Activated T-cell treated with anti-CD3 and anti-CD28 coated beads for 4 hours (primary cell): ENCODE measurements around the gene CNTNAP2.
"Not testable (repeated sequence)": the region's sequence is repeated elsewhere in the genome, so short reads cannot be mapped to it uniquely, and the experiment has no call there.

Experiments
- DNase-seq: peaks from one replicate; pipeline ENCODE4 v3.0.0-alpha.2; 2020

The CNTNAP2 gene

DNA sequence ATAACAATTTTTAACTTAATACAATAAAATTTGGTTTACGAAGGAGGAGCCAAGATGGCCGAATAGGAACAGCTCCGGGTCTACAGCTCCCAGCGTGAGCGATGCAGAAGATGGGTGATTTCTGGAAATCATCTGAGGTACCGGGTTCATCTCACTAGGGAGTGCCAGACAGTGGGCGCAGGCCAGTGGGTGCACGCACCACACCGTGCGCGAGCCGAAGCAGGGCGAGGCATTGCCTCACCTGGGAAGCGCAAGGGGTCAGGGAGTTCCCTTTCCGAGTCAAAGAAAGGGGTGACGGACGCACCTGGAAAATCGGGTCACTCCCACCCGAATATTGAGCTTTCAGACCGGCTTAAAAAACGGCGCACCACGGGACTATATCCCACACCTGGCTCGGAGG lies 789.1 kb downstream of the CNTNAP2 start:
- DNase-seq: not testable (repeated sequence)

DNA sequence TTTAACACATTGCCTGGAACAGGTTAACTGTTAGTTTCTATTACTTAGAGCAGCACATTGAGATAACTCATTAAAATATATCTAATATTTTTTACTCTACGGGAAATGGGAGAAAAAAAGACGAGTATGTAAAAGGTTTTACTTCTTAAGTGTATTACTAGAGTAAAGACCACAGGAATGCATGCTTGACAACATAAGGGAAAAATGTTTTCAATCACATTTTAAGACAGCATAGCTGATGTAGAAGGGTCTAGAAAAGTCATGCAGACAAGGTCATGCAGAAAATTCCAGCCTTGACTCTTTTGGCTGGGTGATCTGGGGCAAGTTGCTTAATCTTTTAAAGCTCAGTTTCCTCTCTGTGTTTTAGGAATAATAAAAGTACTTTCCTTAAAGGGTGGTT lies 806.2 kb downstream of the CNTNAP2 start:
- DNase-seq: no peak

DNA sequence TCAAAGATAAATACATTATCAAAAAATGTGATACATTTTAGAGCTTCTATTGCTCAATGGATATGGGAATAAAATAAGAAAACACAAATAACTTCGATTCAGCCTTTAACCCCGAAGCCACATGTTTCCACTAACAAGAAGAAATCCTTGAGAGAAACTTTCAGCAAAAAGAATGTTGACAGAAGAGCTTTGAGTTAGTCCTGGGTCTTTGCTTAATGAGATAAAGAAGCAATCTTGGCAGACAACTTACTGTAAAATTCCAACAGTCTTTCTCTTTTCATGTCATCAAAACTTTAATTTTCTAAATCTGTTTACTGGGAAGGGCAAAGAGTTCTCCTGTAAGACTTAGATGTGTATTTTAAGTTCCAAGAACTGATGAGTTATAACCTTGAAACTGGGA lies 810.2 kb downstream of the CNTNAP2 start:
- no peak for DNase-seq

DNA sequence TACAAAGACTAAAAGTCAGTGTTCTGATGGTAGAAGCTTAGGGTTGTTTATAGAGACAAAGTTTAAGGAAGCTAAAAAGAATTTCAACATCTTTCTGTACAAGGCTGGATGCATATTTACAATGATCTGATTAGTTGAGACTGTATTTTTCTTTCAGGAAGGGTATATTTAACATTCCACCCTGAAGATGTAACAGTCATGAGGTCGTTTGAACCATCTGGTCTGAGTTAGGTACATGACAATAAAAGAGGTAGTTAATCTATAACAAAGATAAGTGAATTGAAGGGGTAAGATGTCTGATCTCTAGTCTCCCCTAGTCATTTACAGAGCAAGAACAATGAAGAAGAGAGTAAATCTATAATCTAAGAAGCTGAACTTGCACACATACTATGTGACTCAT lies 821.2 kb downstream of the CNTNAP2 start:
- DNase-seq: no peak

DNA sequence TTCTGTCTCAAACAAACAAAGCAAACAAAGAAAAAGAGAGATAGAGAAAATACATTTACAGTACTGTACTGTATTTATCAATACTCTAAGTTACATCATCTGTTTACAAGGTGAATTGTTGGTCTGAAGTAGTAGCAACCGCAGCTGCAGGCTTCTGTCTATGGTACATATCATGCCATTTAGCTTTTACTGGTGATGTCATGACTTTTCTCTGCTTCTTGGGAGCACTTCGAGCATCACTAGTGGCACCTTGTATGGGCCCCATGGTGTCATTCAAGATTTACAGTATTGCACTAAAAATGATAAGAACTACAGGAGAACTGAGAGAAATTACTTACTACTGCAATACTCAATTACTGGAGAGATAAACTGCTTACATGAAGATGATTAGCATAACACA lies 826.9 kb downstream of the CNTNAP2 start:
- no peak for DNase-seq

DNA sequence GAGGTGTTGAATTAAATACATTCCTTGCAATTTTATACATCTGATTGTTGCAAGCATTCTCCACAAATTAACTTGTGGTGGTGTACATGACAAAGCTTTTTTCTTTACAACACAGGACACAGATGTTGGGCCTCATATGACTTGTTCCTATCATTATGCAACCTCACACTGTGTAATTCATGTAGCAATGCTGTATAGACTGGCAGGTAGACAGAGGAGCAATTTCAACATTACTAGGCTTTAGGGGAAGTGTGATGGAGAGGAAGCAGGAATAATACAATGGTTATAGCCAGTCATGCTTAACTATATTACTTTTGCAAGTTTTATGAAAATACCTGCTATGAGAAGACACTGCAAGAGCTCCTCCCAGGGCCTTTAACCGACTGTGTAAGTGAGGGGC lies 832.1 kb downstream of the CNTNAP2 start:
- DNase-seq: no peak

DNA sequence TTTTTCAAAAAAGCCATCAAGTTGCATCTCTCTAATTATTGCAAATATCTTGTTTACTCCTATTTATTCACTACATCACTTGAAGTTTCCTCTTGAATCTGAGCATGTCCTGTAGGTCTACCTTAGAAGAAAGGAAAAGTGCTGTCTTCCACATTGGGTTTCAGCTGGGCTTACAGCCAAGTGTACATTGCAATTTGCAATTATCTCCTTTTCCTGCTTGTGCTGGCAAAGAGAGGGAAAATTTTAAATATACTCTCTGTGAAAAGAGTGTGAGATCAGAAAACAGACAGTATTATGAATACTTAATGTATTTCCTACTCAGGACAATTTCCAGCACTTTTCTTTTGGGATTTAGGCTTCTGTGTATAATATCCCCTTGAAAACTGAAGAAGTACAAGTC lies 839.7 kb downstream of the CNTNAP2 start:
- DNase-seq: no peak

DNA sequence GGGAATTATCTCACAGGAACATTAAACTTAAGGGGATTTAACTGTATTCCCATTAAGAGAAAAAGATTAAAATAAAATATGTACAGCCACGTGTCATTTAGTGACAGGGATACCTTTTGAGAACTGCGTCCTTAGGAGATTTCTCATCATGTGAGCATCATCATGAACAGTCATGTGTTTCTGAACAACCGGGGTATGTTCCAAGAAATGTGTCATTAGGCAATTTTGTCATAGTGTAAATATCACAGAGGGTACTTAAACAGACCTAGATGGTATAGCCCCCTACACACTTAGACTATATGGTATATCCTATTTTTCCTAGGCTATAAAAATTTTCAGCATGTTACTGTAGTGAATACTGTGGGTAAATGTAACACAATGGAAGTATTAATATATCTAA lies 840.3 kb downstream of the CNTNAP2 start:
- no peak for DNase-seq

DNA sequence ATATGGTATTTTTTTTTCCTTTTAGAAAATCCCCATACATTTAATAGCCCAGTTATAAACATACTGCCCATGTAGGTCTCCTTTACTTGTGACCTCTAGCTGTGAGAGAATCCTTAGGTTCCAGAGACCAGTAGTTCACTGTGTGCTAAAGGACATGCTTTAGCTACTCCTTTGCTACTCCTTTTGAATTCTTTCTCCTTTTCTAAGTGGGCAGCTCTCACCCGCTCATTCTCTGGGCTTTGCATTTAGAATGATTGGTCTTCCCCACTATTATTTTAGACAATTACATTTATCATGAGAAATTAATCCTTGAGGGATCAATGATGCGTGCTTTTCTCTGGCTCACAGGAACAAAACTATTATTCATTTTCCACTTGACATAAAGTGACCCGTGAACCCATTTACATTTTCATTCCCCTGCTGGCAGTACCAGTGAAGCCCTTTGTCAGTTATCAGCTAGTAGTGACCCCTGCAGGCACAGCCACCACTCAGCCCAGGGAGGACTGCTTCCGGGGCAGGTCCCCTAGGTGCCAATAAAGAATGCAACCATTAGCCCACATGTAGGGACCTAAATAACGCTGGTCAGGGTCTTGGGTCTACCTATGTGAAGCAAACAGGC lies 844.3 kb downstream of the CNTNAP2 start:
- DNase-seq: no peak

DNA sequence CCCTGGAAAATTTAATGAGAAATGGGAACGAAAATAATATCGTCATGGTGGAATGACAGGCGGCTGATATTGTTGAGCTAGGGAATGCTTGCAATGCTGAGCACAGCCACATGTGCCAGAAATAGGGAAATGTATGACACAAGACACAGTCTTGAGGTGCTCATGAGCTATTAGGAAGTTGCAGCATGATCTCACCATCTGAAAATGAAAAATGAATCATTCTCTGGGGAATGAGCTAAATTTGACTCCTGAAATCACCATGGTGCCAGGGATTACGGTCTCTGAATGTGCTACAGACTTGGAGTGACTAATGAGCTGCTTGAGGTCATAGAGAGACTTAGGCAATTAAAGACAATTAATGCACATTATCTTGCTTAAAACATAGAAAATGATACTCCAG lies 845.0 kb downstream of the CNTNAP2 start:
- DNase-seq: no peak

DNA sequence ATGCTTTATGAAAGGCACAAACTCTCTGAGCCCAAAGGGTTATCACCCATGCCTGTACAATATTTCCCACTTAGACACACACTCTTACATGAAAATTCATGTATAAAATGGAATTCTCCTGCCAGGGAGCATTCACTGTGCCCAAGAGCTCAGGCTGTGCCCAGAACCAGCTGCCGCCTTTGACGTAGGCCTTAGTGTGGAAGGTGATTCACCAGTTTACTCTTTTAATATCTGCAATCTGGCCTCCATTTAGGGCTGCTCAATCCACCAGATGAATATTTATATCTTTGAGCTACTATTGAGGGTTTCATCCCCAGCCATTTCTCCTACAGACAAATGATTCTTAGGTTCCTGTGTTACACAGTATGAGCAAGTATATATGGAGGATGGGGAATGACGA lies 849.7 kb downstream of the CNTNAP2 start:
- DNase-seq: no peak

DNA sequence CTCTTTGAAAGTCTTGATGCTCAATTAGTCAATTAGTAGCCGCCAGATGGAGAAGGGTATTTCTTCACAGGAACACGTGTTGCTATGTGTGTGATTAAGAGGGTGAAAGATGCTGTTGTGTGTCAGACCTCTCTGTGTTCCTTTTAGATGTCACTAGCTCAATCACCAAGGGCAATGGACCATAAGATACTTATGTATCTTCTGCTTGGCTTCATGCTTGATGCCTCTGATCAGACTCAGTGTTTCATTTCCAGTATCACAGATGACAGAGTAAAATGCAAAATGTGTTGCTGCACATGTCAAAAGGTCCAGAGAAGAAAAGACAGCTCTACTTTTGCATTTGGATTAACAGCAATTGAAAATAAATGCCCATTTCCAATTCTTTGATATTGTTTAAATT lies 865.9 kb downstream of the CNTNAP2 start:
- DNase-seq: no peak

DNA sequence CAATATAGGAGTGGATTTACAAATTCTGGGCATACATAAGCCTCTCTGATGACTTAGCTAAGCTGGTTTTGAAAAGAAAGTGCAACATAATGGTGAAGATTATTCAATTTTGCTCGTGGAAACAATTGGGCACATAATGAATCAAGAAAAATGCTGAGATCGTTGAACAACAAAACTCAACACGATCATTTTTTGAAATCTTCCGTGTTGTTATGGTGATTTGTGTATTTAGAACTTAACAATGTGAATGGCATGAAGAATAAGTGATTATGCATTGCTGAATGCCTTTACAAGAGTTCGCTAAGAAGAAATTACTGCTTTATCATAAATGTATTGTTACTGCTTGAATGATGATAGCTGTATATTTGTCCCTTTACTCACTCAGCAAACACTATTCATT lies 875.0 kb downstream of the CNTNAP2 start:
- DNase-seq: no peak

DNA sequence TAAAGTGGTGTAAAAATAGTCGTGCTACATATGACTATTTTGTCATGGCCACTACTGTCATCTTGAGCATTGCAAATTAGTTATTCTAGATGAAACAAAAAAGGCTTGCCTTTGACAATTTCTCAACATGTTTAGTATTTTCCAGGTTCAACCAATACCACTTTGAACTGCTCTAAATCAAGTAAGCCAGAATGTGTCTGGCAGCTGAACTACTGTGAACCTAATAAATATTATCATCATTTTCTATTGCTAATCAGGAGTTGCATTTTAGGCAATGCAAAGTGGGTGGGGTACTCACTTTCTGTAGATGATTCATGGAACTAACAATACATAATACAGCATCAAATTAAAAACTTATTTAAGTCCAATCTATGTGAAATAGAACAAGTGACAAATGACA lies 877.2 kb downstream of the CNTNAP2 start:
- DNase-seq: no peak

DNA sequence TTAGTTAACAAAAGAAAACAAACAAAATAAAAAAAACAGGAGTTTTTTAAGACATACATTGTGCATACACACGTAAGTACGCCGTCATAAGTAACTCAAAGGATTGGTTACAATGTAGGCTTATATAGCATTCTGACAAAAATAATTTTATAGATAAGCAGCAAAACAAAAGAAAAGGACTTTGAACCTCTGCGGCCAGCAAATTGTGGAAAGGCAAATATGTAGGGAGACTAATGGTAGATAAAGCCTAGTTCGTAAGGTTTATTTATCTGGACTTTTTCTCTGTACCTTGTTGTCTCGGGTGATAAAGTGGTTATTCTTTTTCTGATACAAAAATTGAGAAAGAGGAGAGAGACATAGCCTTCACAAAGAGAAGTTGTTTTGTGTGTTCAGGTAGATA lies 891.9 kb downstream of the CNTNAP2 start:
- no peak for DNase-seq

DNA sequence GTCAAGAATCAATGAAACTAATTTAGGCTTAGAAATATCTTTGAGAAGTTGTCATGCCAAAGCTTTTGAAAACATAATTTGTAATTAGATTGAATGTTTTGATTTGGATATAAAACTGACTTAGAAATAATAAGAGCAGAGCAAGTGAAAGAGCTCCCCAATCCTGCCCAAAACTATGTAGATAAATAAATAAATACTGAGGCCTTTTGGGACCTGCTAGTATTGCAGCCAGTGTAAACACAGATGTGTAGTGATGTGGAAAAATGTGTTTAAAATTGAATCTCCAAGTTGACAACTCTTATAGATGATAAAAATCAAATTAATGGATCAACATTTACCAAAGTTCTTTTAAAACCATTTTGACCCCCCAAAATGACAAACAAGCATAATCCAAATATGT lies 896.1 kb downstream of the CNTNAP2 start:
- DNase-seq: no peak

DNA sequence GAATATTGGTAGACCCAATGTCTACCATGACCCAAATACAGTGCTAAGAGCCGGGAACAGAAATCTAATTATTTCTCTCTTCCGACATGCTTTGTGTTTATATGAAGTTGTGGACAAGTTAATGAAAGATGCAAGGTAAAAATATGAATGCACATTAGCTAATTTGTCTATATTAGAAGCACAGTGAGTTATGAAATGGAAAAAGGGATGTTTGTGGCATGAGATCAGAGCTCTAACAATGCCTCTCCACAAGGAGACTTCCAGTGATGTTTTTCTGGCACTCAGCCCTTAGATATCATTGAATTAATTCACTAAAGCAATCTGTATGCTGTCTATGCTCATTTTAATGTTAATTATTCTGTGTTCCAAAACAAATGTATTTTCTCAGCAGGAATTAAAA lies 897.2 kb downstream of the CNTNAP2 start:
- no peak for DNase-seq

DNA sequence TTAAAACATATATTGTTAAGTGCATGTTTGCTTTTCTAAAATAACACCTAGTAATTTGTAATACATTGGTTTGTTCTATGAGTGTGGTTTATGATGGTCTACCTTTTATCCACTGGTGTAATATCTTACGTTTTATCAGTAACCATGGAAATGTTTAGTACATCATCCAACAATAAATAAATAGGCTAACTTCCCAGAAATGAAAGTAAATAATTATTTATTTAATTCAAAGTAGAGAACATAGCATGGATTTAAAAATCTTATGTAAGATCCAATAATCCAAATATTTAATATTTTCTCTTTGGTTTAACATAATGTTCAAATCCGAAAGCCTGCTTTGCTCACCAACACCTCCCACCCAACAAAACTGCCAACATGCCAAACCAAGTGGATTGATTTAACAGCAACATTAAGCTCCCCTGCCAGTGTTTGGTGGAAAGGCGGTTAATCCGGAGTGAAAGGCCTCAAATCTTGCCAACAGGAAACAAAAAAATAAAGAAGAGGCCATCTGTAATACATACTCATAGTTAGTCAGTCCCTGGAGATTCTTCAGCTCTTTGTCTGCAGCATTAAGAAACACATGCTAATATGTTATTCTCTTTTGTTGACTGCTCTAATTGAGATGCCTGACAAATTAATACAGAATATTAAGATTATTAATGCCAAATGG lies 897.8 kb downstream of the CNTNAP2 start:
- no peak for DNase-seq

DNA sequence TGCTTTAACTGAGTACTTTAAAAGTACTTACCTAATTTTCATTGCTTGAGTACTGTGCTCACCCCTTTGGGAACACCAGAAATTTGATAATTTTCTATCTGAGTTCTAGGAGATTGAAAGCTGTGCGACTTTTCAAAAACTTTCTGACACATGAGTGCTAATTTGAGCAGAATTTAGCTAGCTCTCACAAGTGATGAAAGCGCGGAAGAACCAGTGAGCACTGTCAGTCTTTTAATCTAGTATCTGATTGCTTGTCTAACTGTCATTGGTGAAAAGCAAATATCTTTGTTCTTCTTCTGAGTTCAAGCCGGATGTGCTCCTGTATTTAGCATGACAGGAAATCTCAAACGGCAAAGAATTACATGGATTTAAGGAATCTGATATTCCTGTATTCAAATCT lies 899.4 kb downstream of the CNTNAP2 start:
- no peak for DNase-seq

DNA sequence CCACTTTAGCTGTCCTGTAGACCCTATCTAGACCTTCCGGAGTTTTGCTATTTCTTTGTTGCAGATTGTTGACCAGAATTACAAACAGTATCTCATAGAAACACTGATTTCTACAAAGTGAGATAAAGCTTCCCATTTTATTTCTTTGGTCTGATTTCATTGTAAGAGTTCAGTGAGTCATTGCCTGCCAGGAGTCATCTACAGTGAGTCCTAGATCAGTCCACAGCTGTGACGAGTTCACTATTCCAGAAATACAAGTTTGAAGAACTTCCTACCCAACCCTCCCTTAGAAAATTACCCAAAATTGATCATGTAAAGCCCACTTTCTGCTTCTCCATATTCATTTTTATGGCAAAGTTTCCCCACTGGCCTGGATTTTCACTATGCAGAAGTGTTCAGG lies 905.5 kb downstream of the CNTNAP2 start:
- DNase-seq: no peak

DNA sequence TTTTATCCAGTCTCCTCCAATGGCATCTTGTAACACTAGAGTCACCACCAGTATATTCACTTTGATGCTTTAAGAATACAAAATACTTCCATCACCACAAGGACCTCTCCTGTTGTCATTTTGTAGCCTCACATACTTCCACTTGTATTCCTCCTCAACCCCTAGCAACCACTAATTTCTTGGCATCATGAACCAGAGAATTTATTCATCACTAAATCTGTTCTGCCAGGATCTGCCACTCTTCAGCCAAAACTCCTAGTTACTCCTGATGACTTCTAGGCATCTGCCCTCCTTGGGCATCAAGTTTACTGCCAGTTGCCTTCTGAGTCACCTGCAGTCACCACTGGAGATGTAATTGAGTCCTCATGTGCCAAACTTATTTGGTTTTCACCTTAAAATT lies 906.8 kb downstream of the CNTNAP2 start:
- no peak for DNase-seq

DNA sequence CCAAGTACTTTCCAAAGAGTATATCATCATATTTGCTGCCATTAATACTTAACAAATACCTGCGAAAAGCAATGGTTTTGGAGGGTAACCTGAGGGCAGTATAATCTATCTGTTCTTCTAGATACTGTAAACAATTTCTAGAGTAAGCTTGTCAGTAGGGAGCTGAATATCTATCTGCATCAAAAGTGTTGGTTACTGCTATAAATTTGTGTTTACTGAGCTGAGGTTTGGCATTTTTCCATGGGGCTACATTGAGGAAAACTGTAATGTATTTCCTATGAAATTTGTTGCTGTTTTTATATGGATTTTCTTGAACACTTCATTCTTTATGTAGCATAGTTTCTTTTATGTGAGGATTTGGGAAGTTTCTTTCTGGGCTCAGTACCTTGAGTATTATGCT lies 913.4 kb downstream of the CNTNAP2 start:
- DNase-seq: no peak

DNA sequence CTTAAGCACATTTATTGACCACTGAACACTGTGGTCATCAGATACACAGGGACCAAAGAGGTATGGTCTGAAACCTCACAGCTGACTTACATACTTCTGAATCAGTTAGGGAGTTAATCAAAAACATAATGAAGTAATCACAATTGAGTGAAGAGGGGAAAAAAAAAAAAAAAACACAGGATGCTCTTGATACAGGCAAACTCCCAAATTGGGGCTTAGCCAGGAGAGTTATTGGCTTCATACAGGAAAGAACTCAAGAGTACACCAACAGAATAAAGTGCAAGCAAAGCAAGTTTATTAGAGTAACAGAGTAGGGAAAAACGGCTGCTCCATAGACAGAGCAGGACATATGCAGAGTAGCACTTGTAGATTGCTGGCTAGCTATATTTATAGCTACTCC lies 917.0 kb downstream of the CNTNAP2 start:
- DNase-seq: no peak

DNA sequence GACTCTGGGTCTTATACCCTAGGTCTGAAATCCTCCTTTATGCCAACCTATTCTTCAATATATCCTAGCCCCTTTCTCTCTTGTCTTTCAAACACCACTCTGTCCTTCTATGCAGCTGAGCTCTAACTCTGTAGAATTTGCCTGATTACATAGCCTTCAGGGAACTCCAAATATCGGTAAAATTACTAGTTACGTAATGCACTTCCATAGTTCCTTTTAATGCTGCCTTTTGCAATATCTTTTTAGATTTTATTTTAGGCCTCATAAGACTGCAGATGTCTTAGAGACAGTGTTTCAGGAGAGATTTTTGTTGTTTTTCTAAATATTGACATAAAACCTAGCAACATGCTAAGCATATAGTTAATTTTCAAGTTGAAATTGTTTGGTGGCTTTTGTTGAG lies 924.8 kb downstream of the CNTNAP2 start:
- no peak for DNase-seq

DNA sequence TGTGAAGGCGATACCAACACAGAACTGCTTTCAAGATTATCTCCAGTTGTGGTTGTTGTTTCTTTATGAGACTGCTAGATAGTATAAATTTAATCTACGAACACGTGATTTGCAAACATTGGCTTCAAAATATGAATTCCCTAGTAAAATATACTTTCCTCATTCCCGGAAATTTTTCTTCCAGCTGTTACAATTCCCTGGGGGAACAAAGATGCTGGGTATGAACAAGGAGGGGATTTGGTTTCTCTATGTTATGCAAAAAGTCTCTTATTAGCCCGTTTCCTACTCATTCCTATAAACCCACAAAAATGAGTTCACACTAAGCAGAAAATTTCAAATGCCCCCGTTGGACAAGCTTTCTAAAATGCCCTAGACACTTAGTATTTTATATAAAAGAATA lies 928.3 kb downstream of the CNTNAP2 start:
- DNase-seq: no peak
